Measurements from ENCODE around the gene SPON2. TPM values are rescaled to one million over a fixed set of nuclear protein-coding genes. Genes with fewer than 3 reads are reported as not detected.

SPON2 gene
- total RNA-seq, 1 experiment from 2014 or later = 1.8 TPM

- no peak overlapping the region for H3K27ac ChIP-seq (ENCODE audit: low read length)
- H3K4me1 ChIP-seq (ENCODE audit: control insufficient read depth, insufficient read depth, low read length) = peaks cover under 1% of the 10 kb centered on the region; the same call in 1 of the 2 replicates
- POLR2A ChIA-PET = no interaction called here
- H3K36me3 ChIP-seq (ENCODE audit: control insufficient read depth, insufficient read depth, low read length) = no peaks in the 10 kb centered on the region
- no peaks in the 10 kb centered on the region for H3K9me3 ChIP-seq (ENCODE audit: control insufficient read depth, insufficient read depth, low read depth, low read length)
- H3K4me3 ChIP-seq (ENCODE audit: low read depth in 2 of 2, low read length in 2 of 2) = no peak overlapping the region
- BruUV-seq (replicated peaks) = no TSS peak
- CTCF ChIA-PET = no interaction called here
- intact Hi-C loops (cut with micrococcal nuclease; ENCODE audit: unreplicated experiment) (no loop called here), in situ Hi-C loops (cut with HindIII; ENCODE audit: low pct_unique_long_range_greater_than_20kb, low sequenced_read_pairs) (no loop called here)
- TF ChIP-seq CTCF (IDR thresholded peaks at IDR 0.05) (no peak), REST (IDR thresholded peaks at IDR 0.05; ENCODE audit: insufficient read depth in 1 of 2, low read depth in 2 of 2, low read length in 1 of 2) (no peak), TCF7L2 (IDR thresholded peaks at IDR 0.05; ENCODE audit: low read depth, low read length) (no peak), POLR2AphosphoS5 (IDR thresholded peaks at IDR 0.05; ENCODE audit: low read depth, low read length) (no peak)
- H3K27me3 ChIP-seq (ENCODE audit: control insufficient read depth, insufficient read depth, low read length) = no peaks in the 10 kb centered on the region
- DNase-seq (ENCODE audit: low read depth, low spot score) (no peak), ATAC-seq (no peak)
These were observed 25.9 kb upstream of the SPON2 start for GRCh38 chr4:1198098-1198844.

GRCh38 chr4:1196421-1197183, 24.2 kb upstream of the SPON2 start:
- Histone ChIP-seq H3K27me3 (ENCODE audit: control insufficient read depth, insufficient read depth, low read length) (no peaks in the 10 kb centered on the region), H3K4me3 (ENCODE audit: low read depth in 2 of 2, low read length in 2 of 2) (no peak overlapping the region), H3K9me3 (ENCODE audit: control insufficient read depth, insufficient read depth, low read depth, low read length) (no peaks in the 10 kb centered on the region), H3K36me3 (ENCODE audit: control insufficient read depth, insufficient read depth, low read length) (no peaks in the 10 kb centered on the region), H3K4me1 (ENCODE audit: control insufficient read depth, insufficient read depth, low read length) (peaks cover 16% of the 10 kb centered on the region), H3K27ac (ENCODE audit: low read length) (no peak overlapping the region)
- BruUV-seq (replicated peaks) = no TSS peak
- in situ Hi-C loops (cut with HindIII; ENCODE audit: low pct_unique_long_range_greater_than_20kb, low sequenced_read_pairs) (no loop called here), intact Hi-C loops (cut with micrococcal nuclease; ENCODE audit: unreplicated experiment) (no loop called here)
- DNase-seq (ENCODE audit: low read depth, low spot score) = no peak
- CTCF ChIA-PET = no interaction called here
- ATAC-seq = no peak
- POLR2A ChIA-PET = no interaction called here
- no peak for TF ChIP-seq REST (IDR thresholded peaks at IDR 0.05; ENCODE audit: insufficient read depth in 1 of 2, low read depth in 2 of 2, low read length in 1 of 2)
- no peak for TF ChIP-seq TCF7L2 (IDR thresholded peaks at IDR 0.05; ENCODE audit: low read depth, low read length)
- TF ChIP-seq POLR2AphosphoS5 (IDR thresholded peaks at IDR 0.05; ENCODE audit: low read depth, low read length) = no peak
- no peak for TF ChIP-seq SIN3A (IDR thresholded peaks at IDR 0.05; ENCODE audit: borderline replicate concordance, insufficient read depth, low read depth, low read length)
- no peak for TF ChIP-seq CTCF (IDR thresholded peaks at IDR 0.05)

Data from Panc1 (cell line).